SK-N-SH treated with all-trans-retinoic acid at 6 μM for 48 hours (cell line): ENCODE data around the gene CEACAM16.

Experiments
- ATAC-seq: fragments of 200-7000 bp; cut with Tn5 transposase; 3 replicates; pipeline ENCODE4 v1.9.1; 2020; ENCODE audit warnings: mild to moderate bottlenecking, moderate library complexity
- ARNTL ChIP-seq: fragments of 450-650 bp; formaldehyde crosslinking; IDR thresholded peaks from 2 replicates; pipeline ENCODE4 v1.5.0; 2020; ENCODE audit warnings: low read depth, mild to moderate bottlenecking, moderate library complexity, borderline replicate concordance
- BACH2 ChIP-seq: fragments of 250-450 bp; sonication (Bioruptor Pico); IDR thresholded peaks from 2 replicates; pipeline ENCODE4 v1.9.0; 2021; ENCODE audit warnings: mild to moderate bottlenecking, borderline replicate concordance
- CSDC2 ChIP-seq: fragments of 250-450 bp; sonication (Bioruptor Pico); IDR thresholded peaks from 2 replicates; pipeline ENCODE4 v1.5.0; 2020; ENCODE audit warnings: mild to moderate bottlenecking, moderate library complexity
- ESRRG ChIP-seq: fragments of 250-450 bp; sonication (Bioruptor Pico); IDR thresholded peaks from 2 replicates; pipeline ENCODE4 v1.6.1; 2021; ENCODE audit warnings: mild to moderate bottlenecking
- GLIS3 ChIP-seq: fragments of 250-450 bp; sonication (Bioruptor Pico); IDR thresholded peaks from 2 replicates; pipeline ENCODE4 v1.5.0; 2020; ENCODE audit warnings: mild to moderate bottlenecking, moderate library complexity
- ISL1 ChIP-seq: fragments of 250-450 bp; sonication (Bioruptor Pico); IDR thresholded peaks from 2 replicates; pipeline ENCODE4 v2.1.2; 2022; ENCODE audit warnings: mild to moderate bottlenecking, moderate library complexity
- OSR1 ChIP-seq: fragments of 250-450 bp; sonication (Bioruptor Pico); IDR thresholded peaks from 2 replicates; pipeline ENCODE4 v1.8.0; 2022; ENCODE audit warnings: moderate library complexity, mild to moderate bottlenecking, inconsistent platforms
- PATZ1 ChIP-seq: fragments of 250-450 bp; sonication (Bioruptor Pico); IDR thresholded peaks from 2 replicates; pipeline ENCODE4 v1.8.0; 2020; ENCODE audit warnings: mild to moderate bottlenecking, moderate library complexity, borderline replicate concordance
- POU6F1 ChIP-seq: fragments of 250-450 bp; sonication (Bioruptor Pico); IDR thresholded peaks from 2 replicates; pipeline ENCODE4 v1.8.0; 2021; ENCODE audit warnings: low read depth, mild to moderate bottlenecking, moderate library complexity, borderline replicate concordance
- PPARA ChIP-seq: fragments of 250-450 bp; sonication (Bioruptor Pico); IDR thresholded peaks from 2 replicates; pipeline ENCODE4 v1.5.0; 2020; ENCODE audit warnings: mild to moderate bottlenecking, borderline replicate concordance
- RARB ChIP-seq: fragments of 250-450 bp; sonication (Bioruptor Pico); IDR thresholded peaks from 2 replicates; pipeline ENCODE4 v1.8.0; 2021; ENCODE audit warnings: mild to moderate bottlenecking, moderate library complexity
- SNAI2 ChIP-seq: fragments of 250-450 bp; sonication (Bioruptor Pico); IDR thresholded peaks from 2 replicates; pipeline ENCODE4 v1.5.0; 2020; ENCODE audit warnings: mild to moderate bottlenecking, moderate library complexity
- TCF4 ChIP-seq: fragments of 250-450 bp; sonication (Bioruptor Pico); IDR thresholded peaks from 2 replicates; pipeline ENCODE4 v1.8.0; 2021; ENCODE audit warnings: mild to moderate bottlenecking, moderate library complexity, borderline replicate concordance
- TSHZ2 ChIP-seq: fragments of 250-450 bp; sonication (Bioruptor Pico); IDR thresholded peaks from 2 replicates; pipeline ENCODE4 v1.5.0; 2020; ENCODE audit warnings: mild to moderate bottlenecking, moderate library complexity
- ZC3H10 ChIP-seq: fragments of 250-450 bp; sonication (Bioruptor Pico); IDR thresholded peaks from 2 replicates; pipeline ENCODE4 v1.5.1; 2021; ENCODE audit warnings: mild to moderate bottlenecking, moderate library complexity
- ZFP30 ChIP-seq: fragments of 450-650 bp; formaldehyde crosslinking; IDR thresholded peaks from 2 replicates; pipeline ENCODE4 v1.5.0; 2022; ENCODE audit warnings: mild to moderate bottlenecking, moderate library complexity
- ZNF565 ChIP-seq: fragments of 450-650 bp; formaldehyde crosslinking; conservative IDR thresholded peaks from 2 replicates; pipeline ENCODE4 v1.5.0; 2020; ENCODE audit warnings: low read depth, mild to moderate bottlenecking, moderate library complexity
- ZNF70 ChIP-seq: fragments of 450-650 bp; formaldehyde crosslinking; IDR thresholded peaks from 2 replicates; pipeline ENCODE4 v1.5.0; 2020; ENCODE audit warnings: mild to moderate bottlenecking, moderate library complexity
- ZNF8 ChIP-seq: fragments of 450-650 bp; formaldehyde crosslinking; IDR thresholded peaks from 2 replicates; pipeline ENCODE4 v1.5.0; 2020; ENCODE audit warnings: mild to moderate bottlenecking, moderate library complexity

Gene CEACAM16

GRCh38 chr19:44746946-44747738 lies 48.2 kb downstream of the CEACAM16 start:
- TF ChIP-seq ZNF70 (peak; percentile 75), GLIS3 (CRISPR knock-in tag) (no peak)
- peak; percentile 85 for ATAC-seq

- TF ChIP-seq ZNF8 (no peak), GLIS3 (CRISPR knock-in tag) (no peak), CSDC2 (CRISPR knock-in tag) (no peak), ARNTL (no peak), OSR1 (CRISPR knock-in tag) (no peak), SNAI2 (CRISPR knock-in tag) (no peak), BACH2 (CRISPR knock-in tag) (no peak), TSHZ2 (no peak), ZC3H10 (CRISPR knock-in tag) (no peak), PPARA (CRISPR knock-in tag) (no peak), RARB (no peak), ISL1 (CRISPR knock-in tag) (no peak), ESRRG (CRISPR knock-in tag) (no peak), ZNF565 (CRISPR knock-in tag) (no peak), ZFP30 (CRISPR knock-in tag) (no peak)
- TF ChIP-seq, all 23 proteins: peak for 0
- ATAC-seq = peak; percentile 51
Measured at GRCh38 chr19:44747739-44748425, 48.9 kb downstream of the CEACAM16 start.

- peak; percentile 15 for ATAC-seq
- TF ChIP-seq TCF4 (CRISPR knock-in tag) (no peak), ZNF565 (CRISPR knock-in tag) (no peak), POU6F1 (CRISPR knock-in tag) (no peak)
- TF ChIP-seq, all 23 proteins: peak for 0
Measured at GRCh38 chr19:44748426-44749254, 49.7 kb downstream of the CEACAM16 start, which contains the start of gene BCL3. BCL3 (plus strand) TSS chr19:44748708; CDS start chr19:44748791, 83 bp downstream.

GRCh38 chr19:44749292-44749691 lies 50.3 kb downstream of the CEACAM16 start:
- ATAC-seq = no peak
- TF ChIP-seq OSR1 (CRISPR knock-in tag) (no peak), TSHZ2 (no peak), RARB (no peak), CSDC2 (CRISPR knock-in tag) (no peak), GLIS3 (CRISPR knock-in tag) (no peak), PATZ1 (no peak), ZNF70 (no peak), ZNF565 (CRISPR knock-in tag) (no peak), ARNTL (no peak), ISL1 (CRISPR knock-in tag) (no peak), ZC3H10 (CRISPR knock-in tag) (no peak), PPARA (CRISPR knock-in tag) (no peak)
